Measurements from ENCODE around the gene GRIK5. TPM values are rescaled to one million over a fixed set of nuclear protein-coding genes. Genes with fewer than 3 reads are reported as not detected.

Gene GRIK5
- total RNA-seq, 2 donors from 2014 or later: 2.1 to 5.9 TPM

DNA sequence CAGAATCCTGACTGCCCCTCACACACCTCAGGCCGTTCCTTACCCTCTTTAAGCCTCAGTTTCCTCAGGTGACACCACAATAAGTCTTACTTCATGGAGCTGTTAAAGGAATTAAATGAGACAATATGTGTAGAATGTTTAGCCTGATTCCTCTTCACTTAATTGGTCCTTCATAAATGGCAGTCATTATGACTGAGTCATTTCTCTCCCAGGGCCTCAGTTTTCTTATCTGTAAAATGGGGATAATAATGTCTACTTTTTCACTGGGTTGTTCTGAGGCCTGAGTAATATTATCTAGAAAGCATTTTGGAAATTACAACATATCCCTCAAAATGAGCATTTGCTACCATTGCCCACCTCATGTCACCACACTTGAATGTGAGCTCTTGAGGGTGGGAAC lies 40.7 kb upstream of the GRIK5 start:
- no peaks in the 10 kb centered on the region for H3K27me3 ChIP-seq
- intact Hi-C loops (cut with DNase I): no loop called here
- no peak for DNase-seq

DNA sequence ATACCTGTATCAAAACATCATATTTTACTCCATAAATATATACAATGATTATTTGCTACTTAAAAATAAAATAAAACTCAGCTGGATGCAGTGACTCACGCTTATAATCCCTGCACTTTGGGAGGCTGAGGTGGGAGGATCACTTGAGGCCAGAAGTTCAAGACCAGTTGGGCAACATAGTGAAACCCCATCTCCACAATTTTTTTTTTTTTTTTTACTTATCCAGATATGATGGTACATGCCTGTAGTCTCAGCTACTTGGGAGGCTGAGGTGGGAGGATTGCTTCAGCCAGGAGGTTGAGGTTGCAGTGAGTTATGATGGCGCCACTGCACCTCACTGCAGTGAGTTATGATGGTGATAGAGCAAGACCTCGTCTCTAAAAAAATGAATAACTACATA lies 39.9 kb upstream of the GRIK5 start:
- Histone ChIP-seq H3K4me3 (no peak overlapping the region), H3K4me1 (peaks cover 20% of the 10 kb centered on the region), H3K27me3 (no peaks in the 10 kb centered on the region), H3K9me3 (no peaks in the 10 kb centered on the region), H3K27ac (no peak overlapping the region), H3K36me3 (replicated peaks in 1 of 2; ENCODE audit: insufficient read depth in 1 of 2, low read depth in 2 of 2) (no peaks in the 10 kb centered on the region)
- no peak for TF ChIP-seq POLR2A (IDR thresholded peaks at IDR 0.05)
- TF ChIP-seq, protein P1, sequence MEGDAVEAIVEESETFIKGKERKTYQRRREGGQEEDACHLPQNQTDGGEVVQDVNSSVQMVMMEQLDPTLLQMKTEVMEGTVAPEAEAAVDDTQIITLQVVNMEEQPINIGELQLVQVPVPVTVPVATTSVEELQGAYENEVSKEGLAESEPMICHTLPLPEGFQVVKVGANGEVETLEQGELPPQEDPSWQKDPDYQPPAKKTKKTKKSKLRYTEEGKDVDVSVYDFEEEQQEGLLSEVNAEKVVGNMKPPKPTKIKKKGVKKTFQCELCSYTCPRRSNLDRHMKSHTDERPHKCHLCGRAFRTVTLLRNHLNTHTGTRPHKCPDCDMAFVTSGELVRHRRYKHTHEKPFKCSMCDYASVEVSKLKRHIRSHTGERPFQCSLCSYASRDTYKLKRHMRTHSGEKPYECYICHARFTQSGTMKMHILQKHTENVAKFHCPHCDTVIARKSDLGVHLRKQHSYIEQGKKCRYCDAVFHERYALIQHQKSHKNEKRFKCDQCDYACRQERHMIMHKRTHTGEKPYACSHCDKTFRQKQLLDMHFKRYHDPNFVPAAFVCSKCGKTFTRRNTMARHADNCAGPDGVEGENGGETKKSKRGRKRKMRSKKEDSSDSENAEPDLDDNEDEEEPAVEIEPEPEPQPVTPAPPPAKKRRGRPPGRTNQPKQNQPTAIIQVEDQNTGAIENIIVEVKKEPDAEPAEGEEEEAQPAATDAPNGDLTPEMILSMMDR (IDR thresholded peaks at IDR 0.05): no peak
- DNase-seq (no peak), ATAC-seq (no peak)
- WGBS, 2 donors: 81 to 82% methylated on average over 3 of the region's 3 CpGs
- intact Hi-C loops (cut with DNase I): no loop called here

More for the DNA sequence above, 40.7 kb upstream of the GRIK5 start:
- peaks cover 28% of the 10 kb centered on the region for H3K4me1 ChIP-seq
- no peaks in the 10 kb centered on the region for H3K36me3 ChIP-seq (replicated peaks in 1 of 2; ENCODE audit: insufficient read depth in 1 of 2, low read depth in 2 of 2)
- ATAC-seq: no peak
- no peak overlapping the region for H3K4me3 ChIP-seq
- TF ChIP-seq, protein P1 (IDR thresholded peaks at IDR 0.05): no peak
- no peak for TF ChIP-seq POLR2A (IDR thresholded peaks at IDR 0.05)
- no peak overlapping the region for H3K27ac ChIP-seq
- 77 to 85% methylated on average over 1 of the region's 1 CpG for WGBS, 2 donors
- no peaks in the 10 kb centered on the region for H3K9me3 ChIP-seq

DNA sequence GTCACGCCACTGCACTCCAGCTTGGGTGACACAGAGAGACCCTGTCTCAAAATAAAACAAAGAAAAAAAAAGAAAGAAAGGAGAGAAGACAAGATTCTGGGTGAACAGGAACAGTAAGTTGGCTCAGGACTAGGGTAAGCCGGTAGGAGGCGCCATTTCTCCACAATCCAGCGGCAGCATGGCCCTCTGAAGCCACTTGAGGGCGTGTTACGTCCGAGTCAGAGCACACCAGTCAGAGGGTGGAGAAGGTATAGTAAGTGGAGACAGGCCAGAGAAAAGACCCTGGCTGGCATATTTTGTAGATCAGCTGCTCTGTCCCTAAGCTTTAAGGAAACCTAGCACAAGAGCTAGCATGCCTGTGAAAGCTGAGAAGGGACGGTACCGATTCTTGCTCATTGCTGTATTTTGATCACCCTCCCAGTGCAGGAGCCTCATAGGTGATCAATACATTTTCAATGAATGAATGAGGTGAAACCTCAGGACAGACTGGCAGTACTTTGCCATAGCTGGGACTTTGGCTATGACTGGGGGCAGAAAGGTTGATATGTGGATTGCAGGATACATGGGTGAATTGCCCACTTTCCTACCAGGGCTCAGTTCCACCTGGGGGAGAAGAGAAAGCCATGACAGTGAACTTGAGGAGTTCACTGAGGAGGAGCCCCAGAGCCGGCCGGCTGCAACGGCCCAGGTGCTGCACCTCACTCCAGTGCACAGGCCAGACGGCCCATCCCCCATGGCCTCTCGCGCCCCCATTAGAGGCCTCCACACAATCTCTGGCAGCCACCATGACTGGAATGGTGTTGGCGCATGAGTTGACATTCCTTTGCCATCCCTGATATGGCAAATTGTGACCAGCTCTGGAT lies 38.8 kb upstream of the GRIK5 start:
- H3K27me3 ChIP-seq: no peaks in the 10 kb centered on the region
- H3K4me3 ChIP-seq: no peak overlapping the region
- H3K36me3 ChIP-seq (replicated peaks in 1 of 2; ENCODE audit: insufficient read depth in 1 of 2, low read depth in 2 of 2): no peaks in the 10 kb centered on the region
- 18 to 27% methylated on average over 10 to 16 of the region's 16 CpGs for WGBS, 2 donors
- TF ChIP-seq, protein P1 (IDR thresholded peaks at IDR 0.05): peak; percentile 90 to 100 (median 99)
- no peak for TF ChIP-seq POLR2A (IDR thresholded peaks at IDR 0.05)
- intact Hi-C loops (cut with DNase I): no loop called here
- ATAC-seq: peak; percentile 96
- H3K9me3 ChIP-seq: no peaks in the 10 kb centered on the region
- no peak overlapping the region for H3K27ac ChIP-seq
- peak; percentile 88 to 91 (median 89) for DNase-seq
- H3K4me1 ChIP-seq: peaks cover 8% of the 10 kb centered on the region

DNA sequence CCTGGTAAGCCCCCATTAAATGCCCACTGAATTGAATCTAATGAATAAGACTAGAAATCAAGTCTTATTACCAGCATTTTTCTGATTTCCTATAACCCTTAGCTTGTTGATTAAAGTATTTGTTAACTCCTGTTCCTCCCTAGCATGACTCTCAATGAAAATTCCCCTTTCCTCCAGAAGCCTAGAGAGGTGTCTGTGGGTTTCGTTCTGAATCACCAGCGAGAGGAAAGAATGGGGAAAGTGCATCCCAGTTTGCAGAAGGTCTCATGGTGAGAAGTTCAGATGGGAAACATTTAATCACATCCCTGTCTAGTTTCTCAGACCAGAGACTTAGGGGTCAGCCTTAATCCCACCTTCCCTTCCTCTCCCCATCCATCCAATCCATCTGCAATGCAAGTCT lies 35.4 kb upstream of the GRIK5 start:
- 74 to 85% methylated on average over 2 of the region's 2 CpGs for WGBS, 2 donors
- ATAC-seq: no peak

More for the DNA sequence above, 35.4 kb upstream of the GRIK5 start:
- no peak for TF ChIP-seq POLR2A (IDR thresholded peaks at IDR 0.05)
- TF ChIP-seq, protein P1 (IDR thresholded peaks at IDR 0.05): no peak
- Histone ChIP-seq H3K27ac (no peak overlapping the region), H3K27me3 (no peaks in the 10 kb centered on the region), H3K4me3 (no peak overlapping the region), H3K36me3 (replicated peaks in 1 of 2; ENCODE audit: insufficient read depth in 1 of 2, low read depth in 2 of 2) (no peaks in the 10 kb centered on the region), H3K9me3 (no peaks in the 10 kb centered on the region), H3K4me1 (peaks cover 15% of the 10 kb centered on the region)
- no peak for DNase-seq
- intact Hi-C loops (cut with DNase I): no loop called here
